ENCODE data around the gene SMC6. TPM values are rescaled to one million over a fixed set of nuclear protein-coding genes. Genes with fewer than 3 reads are reported as not detected.

Gene SMC6
- polyA plus RNA-seq, 1 donor: 26.7 TPM

DNA sequence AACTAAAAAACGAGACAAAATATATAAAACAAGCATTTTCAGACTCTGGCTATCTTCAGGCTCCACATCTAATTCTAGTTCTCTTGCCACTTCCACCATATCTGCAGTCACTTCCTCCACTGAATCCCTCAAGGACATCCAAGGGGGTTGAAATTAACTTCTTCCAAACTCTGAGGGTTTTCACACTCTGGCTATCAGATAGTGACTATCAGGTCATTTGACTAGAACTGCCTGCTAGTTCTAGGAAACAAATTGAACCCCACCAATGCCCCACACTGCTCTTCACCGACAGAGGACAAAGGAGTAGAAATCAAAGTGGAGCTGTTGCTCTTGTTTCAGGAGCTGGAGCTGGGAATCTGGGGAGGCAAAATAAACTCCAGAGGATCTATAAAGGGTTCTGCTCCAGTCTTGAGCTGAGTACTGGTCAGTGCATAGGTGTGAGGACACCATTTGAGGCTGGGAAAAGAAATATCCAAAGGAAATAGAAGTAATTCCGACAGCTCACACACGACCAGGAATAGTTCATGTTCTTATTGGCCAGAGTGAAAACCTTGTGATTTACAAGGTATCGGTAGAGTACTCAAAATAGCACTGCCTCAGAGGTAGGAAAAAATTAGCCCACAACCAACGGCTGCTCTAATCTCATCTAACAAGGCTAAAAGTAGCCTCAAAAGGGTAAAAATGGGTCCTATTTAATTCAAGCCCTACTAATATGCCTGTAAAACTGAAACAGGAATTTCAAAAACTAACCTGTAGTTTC lies 71.3 kb downstream of the SMC6 start:
- Histone ChIP-seq H3K9me3 (ENCODE audit: control insufficient read depth, low read depth, low read length) (no peaks in the 10 kb centered on the region), H3K4me1 (ENCODE audit: control insufficient read depth, insufficient read depth, low read length) (no peaks in the 10 kb centered on the region), H3K27me3 (ENCODE audit: control insufficient read depth, insufficient read depth, low read length) (no peaks in the 10 kb centered on the region), H3K27ac (ENCODE audit: low read length) (no peak overlapping the region), H3K36me3 (ENCODE audit: control insufficient read depth, insufficient read depth, low read length) (peaks cover 29% of the 10 kb centered on the region), H3K4me3 (ENCODE audit: low read length) (no peak overlapping the region)
- 100% methylated on average over 1 of the region's 6 CpGs for WGBS (ENCODE audit: insufficient coverage, low lambda C conversion rate)
- DNase-seq: no peak

DNA sequence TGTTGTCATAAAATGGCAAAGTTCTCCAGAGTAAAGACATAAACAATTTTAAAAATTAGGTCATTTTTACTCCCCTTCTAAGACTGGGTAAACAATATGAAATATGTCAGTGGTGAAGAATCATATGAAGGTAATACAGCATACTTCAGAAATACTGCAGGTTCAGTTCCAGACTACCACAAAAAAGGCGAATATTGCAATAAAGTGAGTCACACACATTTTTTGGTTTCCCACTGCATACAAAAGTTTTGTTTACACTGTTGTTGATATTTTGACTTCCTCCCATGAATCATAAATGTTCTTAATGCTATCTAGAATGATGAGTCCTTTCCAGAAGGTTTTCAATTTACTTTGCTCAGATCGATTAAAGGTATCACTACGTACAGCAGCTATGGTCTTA lies 73.5 kb downstream of the SMC6 start:
- Histone ChIP-seq H3K27me3 (ENCODE audit: control insufficient read depth, insufficient read depth, low read length) (no peaks in the 10 kb centered on the region), H3K4me1 (ENCODE audit: control insufficient read depth, insufficient read depth, low read length) (no peaks in the 10 kb centered on the region), H3K27ac (ENCODE audit: low read length) (no peak overlapping the region), H3K36me3 (ENCODE audit: control insufficient read depth, insufficient read depth, low read length) (peaks cover 26% of the 10 kb centered on the region), H3K9me3 (ENCODE audit: control insufficient read depth, low read depth, low read length) (no peaks in the 10 kb centered on the region), H3K4me3 (ENCODE audit: low read length) (no peak overlapping the region)
- no peak for DNase-seq
- WGBS (ENCODE audit: insufficient coverage, low lambda C conversion rate): 100% methylated on average over 1 of the region's 3 CpGs

DNA sequence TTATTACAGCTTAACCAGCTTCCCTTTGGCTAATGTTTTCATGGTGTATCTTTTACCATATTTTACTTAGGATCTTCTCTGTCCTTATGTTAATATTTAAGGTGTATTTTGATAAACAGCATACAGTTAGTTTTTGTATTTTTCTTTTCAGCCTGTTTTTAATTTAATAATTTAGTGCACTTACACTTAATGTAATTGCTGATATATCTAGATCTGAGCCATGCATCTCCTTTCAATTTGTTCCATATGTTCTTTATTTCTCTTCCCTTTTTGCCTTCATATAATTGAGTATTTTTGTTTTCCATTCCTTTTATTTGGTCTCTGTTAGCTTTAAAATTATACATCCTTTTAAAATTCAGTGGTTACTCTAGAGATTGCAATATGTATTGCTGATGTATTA lies 78.8 kb downstream of the SMC6 start:
- no peaks in the 10 kb centered on the region for H3K27me3 ChIP-seq (ENCODE audit: control insufficient read depth, insufficient read depth, low read length)
- H3K4me1 ChIP-seq (ENCODE audit: control insufficient read depth, insufficient read depth, low read length): no peaks in the 10 kb centered on the region
- DNase-seq: no peak
- no peaks in the 10 kb centered on the region for H3K9me3 ChIP-seq (ENCODE audit: control insufficient read depth, low read depth, low read length)
- no peak overlapping the region for H3K4me3 ChIP-seq (ENCODE audit: low read length)
- peaks cover 9% of the 10 kb centered on the region for H3K36me3 ChIP-seq (ENCODE audit: control insufficient read depth, insufficient read depth, low read length)
- no peak overlapping the region for H3K27ac ChIP-seq (ENCODE audit: low read length)

DNA sequence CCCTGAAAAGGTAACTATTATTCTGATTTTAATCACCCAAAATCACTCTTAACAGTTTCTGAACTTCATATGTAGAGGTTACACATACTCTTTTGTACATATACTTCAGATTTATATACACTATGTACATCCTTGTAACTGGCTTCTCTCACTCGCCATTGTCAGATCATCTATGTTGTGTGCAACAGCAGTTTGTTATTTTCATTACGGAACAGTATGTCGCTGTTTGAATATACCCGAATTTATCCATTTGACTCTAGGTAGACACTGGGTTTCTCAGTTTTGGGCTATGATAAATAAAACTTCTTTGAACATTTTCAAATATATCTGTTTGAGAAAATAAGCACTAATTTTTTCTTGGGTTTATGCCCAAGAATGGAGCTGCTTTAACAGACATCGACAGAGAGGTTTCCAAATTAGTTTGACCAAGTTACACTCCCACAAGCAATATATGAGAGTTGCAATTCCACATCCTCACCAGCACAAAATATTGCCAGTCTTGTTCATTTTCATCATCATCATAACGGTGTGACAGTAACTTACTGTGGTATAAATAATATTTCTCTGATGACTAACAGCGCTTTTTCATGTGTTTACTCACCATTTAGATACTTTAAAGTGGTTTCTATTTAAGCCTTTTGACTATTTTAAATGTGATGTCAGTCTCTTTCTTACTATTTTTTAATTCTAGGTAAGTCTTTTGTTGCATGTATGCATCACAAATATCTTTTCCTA lies 80.9 kb downstream of the SMC6 start:
- H3K27me3 ChIP-seq (ENCODE audit: control insufficient read depth, insufficient read depth, low read length): no peaks in the 10 kb centered on the region
- H3K36me3 ChIP-seq (ENCODE audit: control insufficient read depth, insufficient read depth, low read length): peaks cover 12% of the 10 kb centered on the region
- H3K27ac ChIP-seq (ENCODE audit: low read length): no peak overlapping the region
- no peaks in the 10 kb centered on the region for H3K9me3 ChIP-seq (ENCODE audit: control insufficient read depth, low read depth, low read length)
- H3K4me3 ChIP-seq (ENCODE audit: low read length): no peak overlapping the region
- DNase-seq: no peak
- WGBS (ENCODE audit: insufficient coverage, low lambda C conversion rate): 100% methylated on average over 4 of the region's 7 CpGs
- H3K4me1 ChIP-seq (ENCODE audit: control insufficient read depth, insufficient read depth, low read length): no peaks in the 10 kb centered on the region

DNA sequence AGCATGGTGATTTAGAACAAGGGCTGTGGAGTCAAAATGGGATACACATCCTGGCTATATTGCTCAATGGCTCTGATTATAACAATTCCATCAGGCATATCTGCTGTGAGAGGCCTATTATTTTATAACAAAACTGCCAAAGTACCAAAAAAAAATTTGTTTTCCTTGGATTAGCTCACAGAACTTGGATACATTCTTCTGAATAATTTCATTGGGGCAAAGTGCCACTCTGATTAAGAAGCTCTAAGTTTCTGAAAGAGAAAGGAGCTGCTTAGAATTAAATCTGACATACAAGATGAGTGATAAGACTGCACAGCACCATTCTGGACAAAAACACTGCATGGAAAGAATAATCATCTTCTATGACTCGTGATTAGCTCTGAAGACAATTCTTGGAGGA lies 85.7 kb downstream of the SMC6 start:
- Histone ChIP-seq H3K27ac (ENCODE audit: low read length) (no peak overlapping the region), H3K4me1 (ENCODE audit: control insufficient read depth, insufficient read depth, low read length) (no peaks in the 10 kb centered on the region), H3K9me3 (ENCODE audit: control insufficient read depth, low read depth, low read length) (no peaks in the 10 kb centered on the region), H3K36me3 (ENCODE audit: control insufficient read depth, insufficient read depth, low read length) (peaks cover 27% of the 10 kb centered on the region), H3K27me3 (ENCODE audit: control insufficient read depth, insufficient read depth, low read length) (no peaks in the 10 kb centered on the region), H3K4me3 (ENCODE audit: low read length) (no peak overlapping the region)
- WGBS (ENCODE audit: insufficient coverage, low lambda C conversion rate): no CpG with 5 or more reads among the region's 1 CpG
- DNase-seq: no peak

DNA sequence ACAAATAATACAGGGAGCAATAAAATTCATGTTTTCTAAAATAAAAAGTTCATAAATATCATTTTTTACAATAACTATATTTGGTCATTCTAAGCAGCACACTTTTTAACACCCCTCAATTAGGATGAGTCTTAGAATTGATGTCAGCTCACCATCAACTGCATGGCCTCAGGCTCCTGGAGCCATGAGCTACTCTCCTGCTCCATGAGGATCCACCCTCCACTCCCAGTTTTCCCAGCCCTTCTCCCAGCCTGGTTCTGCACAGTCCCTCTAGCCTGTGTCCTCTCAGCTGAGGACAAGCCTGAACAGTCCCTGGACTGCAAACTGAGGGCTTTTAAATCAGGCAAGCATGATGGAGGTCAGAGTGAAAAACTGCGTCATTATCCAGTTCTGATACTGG lies 89.1 kb downstream of the SMC6 start:
- H3K27ac ChIP-seq (ENCODE audit: low read length): no peak overlapping the region
- H3K4me1 ChIP-seq (ENCODE audit: control insufficient read depth, insufficient read depth, low read length): no peaks in the 10 kb centered on the region
- no peaks in the 10 kb centered on the region for H3K9me3 ChIP-seq (ENCODE audit: control insufficient read depth, low read depth, low read length)
- no CpG with 5 or more reads among the region's 1 CpG for WGBS (ENCODE audit: insufficient coverage, low lambda C conversion rate)
- H3K27me3 ChIP-seq (ENCODE audit: control insufficient read depth, insufficient read depth, low read length): no peaks in the 10 kb centered on the region
- DNase-seq: no peak
- no peak overlapping the region for H3K4me3 ChIP-seq (ENCODE audit: low read length)
- H3K36me3 ChIP-seq (ENCODE audit: control insufficient read depth, insufficient read depth, low read length): peaks cover 22% of the 10 kb centered on the region

DNA sequence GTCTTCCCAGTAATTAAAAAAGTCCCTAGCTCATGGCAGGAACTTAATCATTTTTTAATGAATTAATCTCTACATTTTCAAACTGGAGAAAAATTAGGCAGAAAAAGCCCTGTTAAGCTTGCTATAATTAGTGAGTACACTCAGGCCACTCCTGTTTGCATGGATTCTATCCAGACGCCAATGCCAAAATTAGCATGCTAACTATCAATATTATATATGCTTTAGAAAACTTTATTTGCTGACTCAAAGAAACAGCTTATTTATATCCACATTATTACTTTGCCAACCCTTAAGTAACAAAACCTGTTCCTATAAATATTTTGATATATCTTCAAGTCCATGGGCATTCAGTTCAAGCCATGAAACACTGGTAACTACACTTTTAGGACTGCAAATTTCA lies 90.9 kb downstream of the SMC6 start:
- no CpG with 5 or more reads among the region's 1 CpG for WGBS (ENCODE audit: insufficient coverage, low lambda C conversion rate)
- peaks cover 14% of the 10 kb centered on the region for H3K36me3 ChIP-seq (ENCODE audit: control insufficient read depth, insufficient read depth, low read length)
- DNase-seq: no peak
- no peak overlapping the region for H3K4me3 ChIP-seq (ENCODE audit: low read length)
- H3K9me3 ChIP-seq (ENCODE audit: control insufficient read depth, low read depth, low read length): no peaks in the 10 kb centered on the region
- H3K4me1 ChIP-seq (ENCODE audit: control insufficient read depth, insufficient read depth, low read length): no peaks in the 10 kb centered on the region
- H3K27ac ChIP-seq (ENCODE audit: low read length): no peak overlapping the region
- no peaks in the 10 kb centered on the region for H3K27me3 ChIP-seq (ENCODE audit: control insufficient read depth, insufficient read depth, low read length)

DNA sequence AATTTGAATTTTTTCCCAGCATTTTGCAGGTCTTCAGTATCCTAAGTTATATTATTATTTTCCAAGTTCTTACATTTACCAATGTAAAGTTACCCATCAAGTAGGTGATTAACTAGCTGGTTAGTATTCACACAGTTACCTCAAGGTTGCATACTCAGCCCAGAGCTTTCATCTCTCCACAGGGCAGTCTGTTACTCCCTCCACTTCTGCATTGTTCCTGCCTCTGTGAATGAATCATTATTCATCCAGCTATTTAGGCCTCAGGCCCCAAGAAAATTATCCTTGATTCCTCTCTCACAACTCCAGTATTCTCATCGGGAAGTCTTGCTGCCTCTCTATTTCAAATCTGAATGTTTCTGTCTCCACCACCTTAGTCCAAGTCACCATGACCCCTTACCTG lies 92.2 kb downstream of the SMC6 start:
- H3K27me3 ChIP-seq (ENCODE audit: control insufficient read depth, insufficient read depth, low read length): no peaks in the 10 kb centered on the region
- 100% methylated on average over 1 of the region's 1 CpG for WGBS (ENCODE audit: insufficient coverage, low lambda C conversion rate)
- no peak overlapping the region for H3K27ac ChIP-seq (ENCODE audit: low read length)
- no peaks in the 10 kb centered on the region for H3K9me3 ChIP-seq (ENCODE audit: control insufficient read depth, low read depth, low read length)
- no peaks in the 10 kb centered on the region for H3K4me1 ChIP-seq (ENCODE audit: control insufficient read depth, insufficient read depth, low read length)
- peaks cover 10% of the 10 kb centered on the region for H3K36me3 ChIP-seq (ENCODE audit: control insufficient read depth, insufficient read depth, low read length)
- no peak overlapping the region for H3K4me3 ChIP-seq (ENCODE audit: low read length)
- no peak for DNase-seq

DNA sequence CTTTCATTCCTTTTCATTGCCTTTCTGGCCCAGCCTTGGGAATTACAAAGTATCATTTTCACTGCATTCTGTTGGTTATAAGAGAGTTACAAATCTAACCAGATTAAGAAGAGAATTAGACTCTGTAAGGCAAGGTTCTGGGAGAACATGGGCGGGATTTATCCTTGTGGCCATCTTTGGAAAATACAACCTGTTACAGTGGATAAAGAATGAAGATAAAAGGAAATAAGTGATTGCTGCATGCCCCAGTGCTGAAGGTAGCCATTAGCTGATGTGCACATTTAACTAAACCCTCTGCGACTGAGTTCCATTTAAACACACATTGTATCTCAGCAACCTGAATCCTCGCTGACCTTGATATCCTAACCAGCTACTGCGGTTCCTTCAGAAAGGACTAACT lies 93.4 kb downstream of the SMC6 start:
- Histone ChIP-seq H3K27me3 (ENCODE audit: control insufficient read depth, insufficient read depth, low read length) (no peaks in the 10 kb centered on the region), H3K4me1 (ENCODE audit: control insufficient read depth, insufficient read depth, low read length) (no peaks in the 10 kb centered on the region), H3K27ac (ENCODE audit: low read length) (no peak overlapping the region), H3K9me3 (ENCODE audit: control insufficient read depth, low read depth, low read length) (no peaks in the 10 kb centered on the region), H3K36me3 (ENCODE audit: control insufficient read depth, insufficient read depth, low read length) (peaks cover 8% of the 10 kb centered on the region), H3K4me3 (ENCODE audit: low read length) (no peak overlapping the region)
- WGBS (ENCODE audit: insufficient coverage, low lambda C conversion rate): 100% methylated on average over 1 of the region's 4 CpGs
- DNase-seq: no peak

DNA sequence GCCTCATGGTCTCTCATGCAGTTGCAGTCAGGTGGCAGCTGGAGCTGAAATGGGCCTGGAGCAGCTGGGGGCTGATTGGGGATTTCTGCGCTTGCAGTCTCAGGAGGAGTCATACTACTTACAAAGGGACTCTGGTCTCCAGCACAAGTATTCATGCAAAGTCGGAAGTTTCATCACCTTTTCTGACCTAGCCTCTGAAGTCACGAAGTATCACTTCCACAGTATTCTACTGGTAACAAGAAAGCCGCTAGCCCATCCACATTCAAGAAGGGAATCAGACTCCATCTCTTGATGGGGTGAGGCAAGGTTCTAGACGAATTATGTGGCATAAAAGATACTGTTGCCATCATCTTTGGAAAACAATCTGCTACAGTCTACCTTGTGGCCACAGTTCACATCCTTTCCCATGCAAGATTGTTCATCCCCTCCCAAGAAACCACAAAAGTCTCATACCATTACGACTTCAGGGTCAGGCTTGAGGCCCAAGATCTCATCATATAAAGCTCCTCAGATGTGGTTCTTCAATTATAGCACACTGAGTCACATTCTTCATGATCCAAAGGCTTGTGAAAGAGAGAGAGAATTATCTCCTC lies 95.3 kb downstream of the SMC6 start:
- Histone ChIP-seq H3K4me3 (ENCODE audit: low read length) (no peak overlapping the region), H3K4me1 (ENCODE audit: control insufficient read depth, insufficient read depth, low read length) (no peaks in the 10 kb centered on the region), H3K27me3 (ENCODE audit: control insufficient read depth, insufficient read depth, low read length) (no peaks in the 10 kb centered on the region), H3K27ac (ENCODE audit: low read length) (no peak overlapping the region), H3K9me3 (ENCODE audit: control insufficient read depth, low read depth, low read length) (no peaks in the 10 kb centered on the region), H3K36me3 (ENCODE audit: control insufficient read depth, insufficient read depth, low read length) (peaks cover 3% of the 10 kb centered on the region)
- no peak for DNase-seq
- WGBS (ENCODE audit: insufficient coverage, low lambda C conversion rate): no CpG with 5 or more reads among the region's 6 CpGs

Data from large intestine (tissue), 3 donors.